Measurements from ENCODE around the gene SPATA19.

The SPATA19 gene, protein sequence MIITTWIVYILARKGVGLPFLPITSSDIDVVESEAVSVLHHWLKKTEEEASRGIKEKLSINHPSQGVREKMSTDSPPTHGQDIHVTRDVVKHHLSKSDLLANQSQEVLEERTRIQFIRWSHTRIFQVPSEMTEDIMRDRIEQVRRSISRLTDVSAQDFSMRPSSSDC

DNA sequence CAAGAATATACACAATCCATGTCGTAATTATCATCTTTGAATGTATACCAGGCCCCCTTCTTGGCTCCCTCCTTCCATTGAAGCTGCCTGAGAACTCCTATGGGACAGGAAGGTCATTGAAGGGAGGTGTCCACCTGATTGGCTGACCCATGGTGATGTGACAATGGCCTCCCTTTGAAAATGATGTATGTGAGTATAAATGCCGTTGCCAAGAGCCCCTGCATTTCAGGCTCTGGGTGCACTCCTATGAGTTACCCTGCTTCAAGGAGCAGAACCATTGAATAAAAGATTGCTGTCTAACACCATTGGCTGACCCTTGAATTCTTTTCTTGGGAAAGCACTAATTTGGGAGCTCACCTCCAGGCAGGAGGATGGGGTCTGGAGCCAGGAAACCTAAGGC, at the start of gene SPATA19:
TSS of gene SPATA19 (minus strand) at position 101 of the 400 bp plus-strand sequence. CDS start at position 34, 67 bp downstream.
- TF ChIP-seq, protein P1, sequence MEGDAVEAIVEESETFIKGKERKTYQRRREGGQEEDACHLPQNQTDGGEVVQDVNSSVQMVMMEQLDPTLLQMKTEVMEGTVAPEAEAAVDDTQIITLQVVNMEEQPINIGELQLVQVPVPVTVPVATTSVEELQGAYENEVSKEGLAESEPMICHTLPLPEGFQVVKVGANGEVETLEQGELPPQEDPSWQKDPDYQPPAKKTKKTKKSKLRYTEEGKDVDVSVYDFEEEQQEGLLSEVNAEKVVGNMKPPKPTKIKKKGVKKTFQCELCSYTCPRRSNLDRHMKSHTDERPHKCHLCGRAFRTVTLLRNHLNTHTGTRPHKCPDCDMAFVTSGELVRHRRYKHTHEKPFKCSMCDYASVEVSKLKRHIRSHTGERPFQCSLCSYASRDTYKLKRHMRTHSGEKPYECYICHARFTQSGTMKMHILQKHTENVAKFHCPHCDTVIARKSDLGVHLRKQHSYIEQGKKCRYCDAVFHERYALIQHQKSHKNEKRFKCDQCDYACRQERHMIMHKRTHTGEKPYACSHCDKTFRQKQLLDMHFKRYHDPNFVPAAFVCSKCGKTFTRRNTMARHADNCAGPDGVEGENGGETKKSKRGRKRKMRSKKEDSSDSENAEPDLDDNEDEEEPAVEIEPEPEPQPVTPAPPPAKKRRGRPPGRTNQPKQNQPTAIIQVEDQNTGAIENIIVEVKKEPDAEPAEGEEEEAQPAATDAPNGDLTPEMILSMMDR (IDR thresholded peaks at IDR 0.05): no peak

DNA sequence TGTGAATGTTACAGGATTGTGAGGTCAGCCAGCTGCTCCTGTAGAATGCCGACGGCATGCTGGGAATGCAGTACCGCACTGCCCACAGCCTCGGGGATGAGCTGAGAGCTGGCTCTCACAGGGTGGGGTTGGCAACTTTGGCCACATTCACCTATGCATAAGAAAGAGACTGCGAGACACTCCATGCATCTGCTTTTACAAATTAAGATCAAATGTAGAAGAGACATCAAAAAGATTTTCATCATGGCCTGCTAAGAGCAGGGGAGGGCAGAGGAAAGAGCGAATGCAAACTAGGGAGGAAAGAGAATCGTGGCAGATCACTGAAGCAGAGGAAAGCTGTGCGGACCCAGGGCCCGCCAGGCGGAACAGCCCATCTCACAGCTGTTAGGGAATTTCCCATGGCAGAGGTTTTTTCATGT, 49.8 kb upstream of the SPATA19 start:
- TF ChIP-seq, protein P1 (IDR thresholded peaks at IDR 0.05): no peak

DNA sequence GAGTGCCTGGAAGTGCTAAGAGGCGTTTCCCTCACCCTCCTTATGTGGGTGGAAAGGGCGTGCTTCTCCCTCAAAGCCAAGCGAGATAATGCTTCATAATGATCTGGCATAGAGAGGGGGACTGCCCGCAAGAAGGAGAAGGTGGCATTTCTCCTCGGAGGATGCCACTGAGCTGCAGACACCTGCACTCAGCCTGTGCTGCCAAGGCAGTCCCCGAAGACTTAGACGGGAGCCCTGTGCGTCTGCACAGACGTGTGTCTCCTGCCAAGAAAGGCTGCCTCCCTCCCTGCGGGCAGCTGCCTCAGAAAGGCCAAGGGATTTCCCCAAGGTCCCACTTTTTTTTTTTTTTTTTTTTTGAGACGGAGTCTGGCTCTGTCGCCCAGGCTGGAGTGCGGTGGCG, 48.1 kb upstream of the SPATA19 start:
- TF ChIP-seq, protein P1 (IDR thresholded peaks at IDR 0.05): no peak

DNA sequence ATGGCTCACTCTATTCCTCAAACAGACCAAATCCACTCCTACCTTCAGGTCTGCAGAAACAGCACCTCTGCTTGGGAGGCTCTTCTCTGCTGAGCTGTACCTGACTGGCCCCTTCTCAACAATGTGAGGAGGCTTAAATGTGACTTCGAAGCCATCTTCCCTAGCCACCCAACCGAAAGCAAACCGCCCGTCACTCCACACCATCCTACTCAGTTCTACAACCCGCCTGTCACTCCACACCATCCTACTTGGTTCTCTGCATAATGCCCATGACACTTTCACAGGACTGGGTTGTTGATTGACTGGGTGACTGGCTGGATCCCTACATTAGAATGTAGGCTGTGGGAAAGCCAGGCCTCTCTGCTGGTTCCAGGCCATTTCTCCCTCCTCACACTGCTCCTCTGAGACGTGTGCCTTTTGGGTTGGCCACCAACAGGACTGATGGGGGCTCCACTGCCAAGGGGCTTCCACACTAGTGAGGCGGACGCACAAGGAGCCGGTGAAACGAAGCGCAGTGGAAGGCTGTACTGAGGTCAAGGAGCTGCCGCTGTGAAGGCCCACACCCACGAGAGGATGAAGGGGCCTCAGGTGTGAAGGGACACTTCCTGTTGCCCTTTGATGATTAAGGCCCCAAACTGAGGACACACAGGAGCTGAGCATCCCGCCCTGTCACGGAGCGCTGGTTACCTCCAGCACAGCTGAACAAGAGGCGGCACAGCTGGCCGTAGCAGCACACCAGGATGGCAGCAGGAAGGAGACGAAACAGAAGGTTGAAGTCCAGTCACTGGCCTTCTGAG, 47.5 kb upstream of the SPATA19 start:
- TF ChIP-seq, protein P1 (IDR thresholded peaks at IDR 0.05): no peak

DNA sequence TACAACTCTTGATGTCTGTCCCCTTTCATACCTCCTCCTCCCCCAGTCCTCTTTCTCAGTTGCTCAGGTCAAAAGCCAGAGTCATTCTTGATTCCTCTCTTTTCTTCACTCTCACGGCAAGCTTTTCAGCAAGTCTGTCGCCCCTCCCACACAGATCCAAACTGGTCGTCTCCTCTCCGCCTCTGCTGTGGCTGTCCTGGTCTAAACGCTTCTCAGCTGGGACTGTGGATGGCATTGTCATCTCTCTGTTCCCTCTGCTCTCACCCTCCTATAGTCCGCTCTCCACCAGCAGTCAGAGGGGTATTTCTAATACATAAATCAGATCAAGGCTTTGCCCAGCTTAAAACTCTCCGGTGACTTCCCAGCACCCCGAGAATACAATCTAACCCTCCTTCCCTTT, 46.8 kb upstream of the SPATA19 start:
- TF ChIP-seq, protein P1 (IDR thresholded peaks at IDR 0.05): no peak

DNA sequence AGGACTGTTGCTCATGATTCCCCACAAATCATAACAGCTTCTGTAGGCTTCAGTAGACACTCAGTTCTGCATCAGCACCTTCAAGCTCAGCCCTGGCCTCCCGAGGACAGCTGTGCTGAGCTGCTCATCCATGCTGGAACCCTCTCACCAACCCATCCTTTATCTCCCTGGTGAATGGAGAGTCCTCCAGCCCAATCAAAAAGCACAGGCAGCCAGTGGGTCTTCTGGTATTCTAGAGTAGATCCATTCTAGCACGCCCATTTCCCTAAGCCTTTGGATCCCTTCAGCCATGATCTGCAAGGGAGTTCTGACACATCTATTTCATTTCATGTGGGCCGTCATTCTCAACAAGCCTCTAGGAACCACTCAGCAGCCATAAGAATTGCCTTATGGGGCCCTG, 44.6 kb upstream of the SPATA19 start:
- TF ChIP-seq, protein P1 (IDR thresholded peaks at IDR 0.05): no peak

DNA sequence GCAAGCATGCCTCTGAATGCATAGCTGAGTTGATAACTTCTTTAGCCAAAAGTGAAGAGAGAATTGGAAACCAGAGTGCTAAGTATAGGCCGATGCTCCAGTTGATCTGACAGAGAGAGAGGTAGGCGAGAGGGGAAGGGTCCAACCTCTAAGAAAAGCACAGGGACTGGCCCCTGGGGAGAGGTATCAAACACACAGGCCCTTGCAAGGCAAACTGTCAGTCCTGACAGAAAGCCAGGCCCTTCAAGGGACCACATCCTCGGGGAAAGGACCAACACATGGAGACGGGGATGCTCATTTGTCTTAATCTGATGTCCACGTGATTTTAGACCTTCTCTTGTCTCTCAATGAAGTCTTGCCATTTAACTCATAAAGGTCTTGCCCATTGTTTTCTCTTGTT, 43.9 kb upstream of the SPATA19 start:
- TF ChIP-seq, protein P1 (IDR thresholded peaks at IDR 0.05): no peak

Measured in LNCAP (cell line).